Measurements from ENCODE around the gene RBMS2.

The RBMS2 gene

GRCh38 chr12:56631790-56632700 is 110.4 kb downstream of the RBMS2 start:
- DNase-seq (ENCODE audit: low read depth): no peak

DNA sequence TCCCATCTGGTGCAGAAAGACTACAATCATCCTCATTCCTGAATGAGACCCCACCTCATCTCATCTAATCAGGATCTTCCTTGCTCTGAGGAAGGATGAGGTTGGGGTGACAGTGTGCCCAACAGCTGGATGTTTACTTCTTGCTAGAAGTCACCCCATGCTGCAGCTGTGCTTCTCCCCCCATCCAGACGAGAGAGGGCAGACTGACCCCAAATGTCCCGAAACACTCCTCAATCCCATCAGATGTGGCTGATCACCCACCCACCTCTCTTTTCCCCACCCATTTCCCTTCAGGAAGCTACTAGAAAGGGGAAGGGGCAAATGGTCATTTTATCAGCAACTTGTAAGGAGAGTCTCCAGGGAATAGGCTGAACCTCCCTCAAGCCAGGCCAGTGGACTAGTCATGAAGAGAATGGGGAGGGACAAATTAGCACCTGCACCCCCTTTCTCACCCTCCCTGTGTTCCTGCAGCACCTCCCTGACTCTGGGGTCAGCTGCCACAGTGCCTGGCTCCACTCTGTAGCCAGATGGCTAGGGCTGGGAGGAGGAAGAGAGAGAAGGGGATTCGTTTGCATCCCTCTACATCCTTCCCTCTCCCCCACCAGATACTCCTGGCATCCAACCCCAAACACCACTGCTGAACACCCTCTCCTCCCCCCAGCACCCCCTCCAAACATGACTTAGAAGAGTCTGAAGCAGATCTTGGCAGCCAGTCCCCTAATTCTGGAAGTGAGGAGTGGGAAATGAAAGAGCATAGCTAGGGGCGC is 111.3 kb downstream of the RBMS2 start:
- DNase-seq (ENCODE audit: low read depth): no peak

DNA sequence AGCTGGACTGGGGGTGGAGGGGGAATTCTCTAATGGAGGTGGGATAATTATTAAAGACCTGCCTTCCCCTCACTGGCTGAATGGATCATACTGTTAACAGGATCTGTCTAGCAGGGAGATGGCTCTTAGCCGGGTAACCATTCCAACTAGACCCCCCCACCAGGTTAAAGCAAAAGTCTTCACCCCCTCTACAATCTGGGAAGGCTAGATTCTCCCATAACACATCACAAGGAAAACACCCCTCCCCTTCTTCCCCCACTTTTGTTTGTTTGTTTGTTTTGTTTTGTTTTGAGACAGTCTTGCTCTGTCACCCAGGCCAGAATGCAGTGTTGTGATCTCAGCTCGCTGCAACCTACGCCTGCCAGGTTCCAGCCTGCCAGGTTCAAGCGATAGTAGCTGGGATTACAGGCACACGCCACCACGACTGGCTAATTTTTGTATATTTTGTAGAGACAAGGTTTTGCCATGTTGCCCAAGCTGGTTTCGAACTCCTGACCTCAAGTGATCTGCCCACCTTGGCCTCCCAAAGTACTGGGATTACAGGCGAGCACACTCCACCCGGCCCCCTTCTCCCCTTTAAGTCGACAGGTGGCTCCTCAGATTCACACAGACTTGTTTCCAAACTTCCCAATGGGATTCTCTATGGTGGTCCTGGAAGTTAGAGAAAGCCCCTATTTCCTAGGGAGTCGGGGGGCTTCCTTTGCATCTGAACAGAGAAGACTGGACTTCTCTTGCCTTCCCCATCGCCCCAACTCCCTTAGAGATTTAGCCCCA is 112.0 kb downstream of the RBMS2 start:
- no peak for DNase-seq (ENCODE audit: low read depth)

GRCh38 chr12:56634242-56634836 is 112.7 kb downstream of the RBMS2 start:
- DNase-seq (ENCODE audit: low read depth): no peak

DNA sequence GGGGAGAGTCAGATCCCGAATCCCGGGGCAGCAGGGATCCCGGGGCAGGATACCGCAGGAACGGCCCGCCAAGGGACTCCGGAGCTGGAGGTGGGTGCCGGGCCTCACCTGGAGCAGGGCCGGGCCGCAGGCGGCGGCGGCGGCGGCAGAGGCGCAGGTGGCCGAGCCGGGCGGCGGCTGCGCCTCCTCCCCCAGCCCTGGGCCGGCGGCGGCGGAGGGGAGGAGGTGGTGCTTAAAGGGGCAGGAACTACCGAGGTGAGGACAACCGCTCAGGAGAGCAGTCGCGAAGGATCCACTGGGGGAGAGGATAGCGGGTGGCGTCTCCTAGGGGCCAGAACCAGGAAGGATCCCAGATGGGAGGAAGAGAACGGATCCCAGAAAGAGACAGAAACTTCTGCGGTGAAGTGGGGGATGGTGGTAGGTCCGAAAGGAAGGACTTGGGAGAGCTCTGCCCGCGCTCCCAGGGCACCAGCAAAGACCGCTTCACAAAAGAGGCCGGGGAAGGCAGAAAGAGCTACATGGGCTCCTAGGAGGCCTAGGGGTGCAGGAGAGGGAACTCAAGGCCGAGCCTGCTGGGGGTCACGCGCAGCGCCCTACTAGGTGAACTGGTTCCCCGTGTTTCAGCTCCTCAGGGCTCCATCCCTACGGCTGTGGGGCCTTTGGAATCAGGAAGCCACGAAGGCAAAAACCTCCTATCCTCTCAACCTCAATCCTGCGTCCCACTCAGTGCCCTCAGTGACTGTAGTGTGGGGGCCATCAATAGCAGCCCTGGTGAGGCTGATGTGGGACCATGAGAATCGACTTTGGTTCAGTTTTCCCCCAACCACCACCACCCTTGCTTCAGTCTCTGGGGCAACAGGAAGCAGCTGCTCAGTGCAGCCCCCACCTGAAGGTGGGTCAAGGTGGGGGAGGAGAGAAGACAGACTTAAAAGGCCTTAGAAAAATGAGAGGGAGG is 113.5 kb downstream of the RBMS2 start:
- no peak for DNase-seq (ENCODE audit: low read depth)

GRCh38 chr12:56635806-56636674 is 114.4 kb downstream of the RBMS2 start:
- peak; percentile 84 for DNase-seq (ENCODE audit: low read depth)

DNA sequence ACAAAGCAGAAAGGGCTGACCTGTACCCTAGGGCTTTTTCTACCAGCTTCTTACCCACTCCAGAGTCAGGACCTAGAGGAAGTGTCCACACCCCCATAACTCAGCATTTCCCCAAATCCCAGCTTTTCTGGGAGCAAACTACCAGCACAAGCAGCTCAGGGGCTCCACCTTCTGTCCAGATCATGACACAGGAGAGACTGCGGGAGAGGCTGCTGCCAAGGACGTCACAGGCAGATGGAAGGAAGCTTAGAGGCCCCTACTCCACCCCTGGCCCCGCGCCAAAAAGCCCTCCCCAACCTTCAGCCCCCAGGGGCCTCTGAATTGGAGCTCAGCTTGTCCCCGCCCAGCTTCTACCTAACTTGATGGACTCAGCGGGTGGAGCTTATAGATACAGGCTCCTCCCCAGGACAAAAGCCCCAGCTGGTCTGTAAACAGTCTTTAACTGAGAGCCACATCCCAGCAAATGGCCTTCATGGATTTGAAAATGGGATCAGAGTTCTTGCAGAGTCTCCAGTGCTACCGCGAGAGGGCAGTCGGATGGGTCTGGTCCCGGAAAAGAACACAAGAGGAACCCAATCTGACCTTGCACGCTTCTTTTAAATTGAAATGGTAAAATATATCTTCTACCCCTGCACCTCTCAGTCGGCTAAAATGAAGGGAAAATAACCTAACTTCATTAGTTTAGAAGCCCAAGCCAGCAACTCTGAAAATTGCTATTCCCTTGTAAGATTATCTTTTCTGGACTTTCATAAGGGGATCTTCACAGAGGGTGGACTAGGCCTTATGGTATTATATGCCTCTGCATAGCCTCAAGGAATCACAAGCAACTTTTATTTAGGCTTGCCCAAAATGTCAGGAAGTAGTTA is 115.3 kb downstream of the RBMS2 start:
- peak; percentile 97 for DNase-seq (ENCODE audit: low read depth)

DNA sequence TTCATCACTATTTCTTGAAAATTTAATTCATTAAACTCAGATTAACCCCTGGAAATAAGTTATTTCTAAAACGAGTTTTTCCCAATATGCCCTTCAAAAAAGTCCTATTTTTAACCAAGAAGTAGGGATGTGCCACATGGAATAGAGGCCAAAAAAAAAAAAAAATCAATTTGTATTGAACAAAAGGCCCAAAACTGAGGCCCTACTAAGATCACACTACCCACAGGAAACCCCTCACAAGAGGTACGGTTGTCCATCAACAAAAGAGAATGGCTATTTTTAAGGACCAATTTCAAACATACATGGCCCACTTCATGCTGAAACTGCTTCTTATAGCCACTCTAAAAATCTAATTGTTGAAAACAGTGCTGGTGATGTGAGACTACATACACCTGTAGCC is 116.0 kb downstream of the RBMS2 start:
- no peak for DNase-seq (ENCODE audit: low read depth)

DNA sequence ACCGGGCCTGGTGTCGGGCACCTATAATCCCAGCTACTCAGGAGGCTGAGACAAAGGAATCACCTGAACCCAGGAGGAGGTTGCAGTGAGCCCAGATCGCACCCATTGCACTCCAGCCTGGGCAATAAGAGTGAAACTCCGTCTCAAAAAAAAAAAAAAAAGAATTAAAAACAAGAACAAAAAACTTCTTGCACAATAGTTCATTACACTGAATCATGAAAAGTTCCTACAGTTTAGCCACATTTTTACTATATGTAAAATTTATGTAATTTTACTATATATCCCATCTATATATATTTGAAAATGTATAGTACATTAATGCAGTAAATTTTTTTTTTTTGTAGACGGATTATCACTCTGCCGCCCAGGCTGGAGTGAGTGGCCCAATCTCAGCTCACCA is 119.6 kb downstream of the RBMS2 start:
- DNase-seq (ENCODE audit: low read depth): no peak

- DNase-seq (ENCODE audit: low read depth): no peak
Measured at GRCh38 chr12:56644654-56645053, 123.0 kb downstream of the RBMS2 start.

DNA sequence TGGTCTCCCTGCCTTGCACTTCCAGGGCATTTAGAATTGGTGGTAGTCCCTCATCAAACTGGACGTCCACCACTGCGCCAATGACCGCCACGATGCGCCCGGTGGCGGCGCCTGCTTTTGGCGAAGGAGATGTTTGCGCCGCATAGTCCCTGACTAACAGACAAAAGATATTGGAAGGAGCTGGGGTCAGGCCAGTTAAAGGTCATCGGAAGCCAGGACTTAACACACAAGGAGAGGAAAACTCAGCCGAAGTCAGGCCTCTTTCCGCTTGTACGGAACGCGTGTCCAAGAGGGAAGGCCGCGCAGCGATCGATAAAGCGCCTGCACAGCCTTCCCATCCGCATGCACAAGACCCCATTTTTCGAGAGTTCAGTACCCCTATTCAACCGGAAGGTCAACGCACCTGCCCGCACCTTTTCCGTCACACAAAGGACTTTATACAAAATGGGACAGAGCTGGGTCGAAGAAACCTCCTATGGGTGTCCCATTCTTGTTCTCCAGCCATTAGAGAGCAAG is 123.6 kb downstream of the RBMS2 start:
- DNase-seq (ENCODE audit: low read depth): no peak
